H9 (cell line): ENCODE results near the gene DCHS1. TPM values are rescaled to one million over a fixed set of nuclear protein-coding genes. Genes with fewer than 3 reads are reported as not detected.
A peak's percentile ranks its signal among the peaks of the same experiment; 100 is the strongest.

Source experiments
- DNase-seq: peaks from one replicate; pipeline ENCODE4 v3.0.0-alpha.2; 2017
- H2AFZ ChIP-seq: one replicate; pipeline ENCODE4 v1.6.1; 2013; ENCODE audit warnings: mild to moderate bottlenecking, low read length, control low read depth, moderate library complexity
- H2AK5ac ChIP-seq: 2 replicates; pipeline ENCODE4 v1.6.1; 2013; ENCODE audit warnings: low read length, control low read depth, mixed read lengths; ENCODE audit not compliant: insufficient read length
- H2BK120ac ChIP-seq: one replicate; pipeline ENCODE4 v1.6.1; 2013; ENCODE audit warnings: low read depth, mild to moderate bottlenecking, low read length, control low read depth, inconsistent platforms; ENCODE audit not compliant: poor library complexity, severe bottlenecking
- H2BK12ac ChIP-seq: 2 replicates; pipeline ENCODE4 v1.6.1; 2013; ENCODE audit warnings: low read length, control low read depth, mixed read lengths, low read depth; ENCODE audit not compliant: insufficient read length
- H2BK15ac ChIP-seq: 2 replicates; pipeline ENCODE4 v1.6.1; 2013; ENCODE audit warnings: low read depth, low read length, control low read depth
- H2BK20ac ChIP-seq: one replicate; pipeline ENCODE4 v1.6.1; 2013; ENCODE audit warnings: low read depth, mild to moderate bottlenecking, low read length, control low read depth, inconsistent platforms; ENCODE audit not compliant: poor library complexity, severe bottlenecking
- H2BK5ac ChIP-seq: 2 replicates; pipeline ENCODE4 v1.6.1; 2013; ENCODE audit warnings: low read length, control low read depth, mixed read lengths; ENCODE audit not compliant: insufficient read length
- H3K14ac ChIP-seq: 2 replicates; pipeline ENCODE4 v1.6.1; 2013; ENCODE audit warnings: low read length, control low read depth; ENCODE audit not compliant: insufficient read depth
- H3K18ac ChIP-seq: 2 replicates; pipeline ENCODE4 v1.6.1; 2013; ENCODE audit warnings: low read depth, mild to moderate bottlenecking, mixed read lengths, low read length, control low read depth; ENCODE audit not compliant: insufficient read length
- H3K23ac ChIP-seq: 2 replicates; pipeline ENCODE4 v1.6.1; 2013; ENCODE audit warnings: low read length, control low read depth, mixed read lengths, low read depth; ENCODE audit not compliant: insufficient read length
- H3K23me2 ChIP-seq: 2 replicates; pipeline ENCODE4 v1.6.1; 2013; ENCODE audit warnings: low read depth, mild to moderate bottlenecking, mixed read lengths, low read length, control low read depth; ENCODE audit not compliant: insufficient read length, poor library complexity, severe bottlenecking
- H3K27ac ChIP-seq: 2 replicates; pipeline ENCODE4 v1.5.1; 2013; ENCODE audit warnings: low read length, control low read depth, mixed read lengths, low read depth; ENCODE audit not compliant: insufficient read length
- H3K27me3 ChIP-seq: 2 replicates; pipeline ENCODE4 v1.6.1; 2013; ENCODE audit warnings: low read length, control low read depth, inconsistent platforms; ENCODE audit not compliant: insufficient read depth
- H3K4ac ChIP-seq: 2 replicates; pipeline ENCODE4 v1.6.1; 2013; ENCODE audit warnings: low read depth, mild to moderate bottlenecking, control low read depth, inconsistent platforms, low read length, moderate library complexity
- H3K4me1 ChIP-seq: 2 replicates; pipeline ENCODE4 v1.6.1; 2013; ENCODE audit warnings: low read length, control low read depth, inconsistent platforms; ENCODE audit not compliant: insufficient read depth
- H3K4me2 ChIP-seq: 2 replicates; pipeline ENCODE4 v1.6.1; 2013; ENCODE audit warnings: low read length, control low read depth, mixed read lengths; ENCODE audit not compliant: insufficient read length, insufficient read depth
- H3K56ac ChIP-seq: 2 replicates; pipeline ENCODE4 v1.6.1; 2013; ENCODE audit warnings: low read depth, mild to moderate bottlenecking, mixed read lengths, low read length, control low read depth; ENCODE audit not compliant: insufficient read length
- H3K79me1 ChIP-seq: 2 replicates; pipeline ENCODE4 v1.6.1; 2013; ENCODE audit warnings: low read depth, mild to moderate bottlenecking, moderate library complexity, low read length, control low read depth, inconsistent platforms; ENCODE audit not compliant: insufficient read depth, poor library complexity, severe bottlenecking
- H3K79me2 ChIP-seq: 2 replicates; pipeline ENCODE4 v1.6.1; 2013; ENCODE audit warnings: low read length, control low read depth, inconsistent platforms; ENCODE audit not compliant: insufficient read depth
- H3K9ac ChIP-seq: 2 replicates; pipeline ENCODE4 v1.6.1; 2013; ENCODE audit warnings: low read length, control low read depth, mixed read lengths; ENCODE audit not compliant: insufficient read length; ENCODE audit errors: extremely low read depth
- H3K9me3 ChIP-seq: one replicate; pipeline ENCODE4 v1.6.1; 2013; ENCODE audit warnings: low read depth, low read length, inconsistent platforms; ENCODE audit not compliant: control insufficient read depth
- H3T11ph ChIP-seq: one replicate; pipeline ENCODE4 v1.6.1; 2013; ENCODE audit warnings: mild to moderate bottlenecking, low read length, control low read depth, inconsistent platforms
- H4K20me1 ChIP-seq: one replicate; pipeline ENCODE4 v1.6.1; 2013; ENCODE audit not compliant: control insufficient read depth, insufficient read length, insufficient read depth
- H4K5ac ChIP-seq: 2 replicates; pipeline ENCODE4 v1.6.1; 2013; ENCODE audit warnings: low read depth, mild to moderate bottlenecking, mixed read lengths, low read length, control low read depth; ENCODE audit not compliant: insufficient read length
- H4K8ac ChIP-seq: replicated peaks from 2 replicates; pipeline ENCODE4 v1.6.1; 2013; ENCODE audit warnings: low read length, control low read depth, mixed read lengths, low read depth; ENCODE audit not compliant: insufficient read length
- H4K91ac ChIP-seq: 2 replicates; pipeline ENCODE4 v1.6.1; 2013; ENCODE audit warnings: low read depth, mild to moderate bottlenecking, moderate library complexity, mixed read lengths, low read length, control low read depth; ENCODE audit not compliant: insufficient read length
- H3K27ac Mint-ChIP-seq, 3 experiments: 2 replicates in 2 of 3; 3 replicates in 1 of 3; pipeline ENCODE4 v1.8.0; 2020 to 2021; ENCODE audit warnings: mixed read lengths in 3 of 3, mild to moderate bottlenecking in 1 of 3, moderate library complexity in 1 of 3
- H3K27me3 Mint-ChIP-seq: 2 replicates; pipeline ENCODE4 v1.8.0; 2021; ENCODE audit warnings: low read depth, mild to moderate bottlenecking, moderate library complexity, mixed read lengths
- H3K36me3 Mint-ChIP-seq, 3 experiments: 2 replicates in 2 of 3; 3 replicates in 1 of 3; pipeline ENCODE4 v1.8.0; 2020 to 2021; ENCODE audit warnings: low read depth in 3 of 3, mixed read lengths in 3 of 3; ENCODE audit not compliant: insufficient read depth in 1 of 3
- H3K4me1 Mint-ChIP-seq, 2 experiments: 2 replicates each; pipeline ENCODE4 v1.8.0; 2020; ENCODE audit warnings: mixed read lengths in 2 of 2
- H3K4me3 Mint-ChIP-seq, 2 experiments: 2 replicates in 1 of 2; 3 replicates in 1 of 2; pipeline ENCODE4 v1.8.0; 2020 to 2021; ENCODE audit warnings: mild to moderate bottlenecking in 2 of 2, mixed read lengths in 2 of 2, moderate library complexity in 1 of 2
- H3K9me3 Mint-ChIP-seq, 2 experiments: 2 replicates in 1 of 2; 3 replicates in 1 of 2; pipeline ENCODE4 v1.8.0; 2020; ENCODE audit warnings: mild to moderate bottlenecking in 2 of 2, mixed read lengths in 2 of 2, moderate library complexity in 1 of 2
- CTCF ChIP-seq: fragments of 200-600 bp; sonication (generic); conservative IDR thresholded peaks from 3 replicates; pipeline ENCODE4 v1.8.0; 2021; ENCODE audit warnings: antibody characterized with exemption, mild to moderate bottlenecking
- WGBS: extraction: QIAGEN DNeasy Blood & Tissue Kit; methylation state at CpG from one replicate; pipeline ENCODE4 v1.1.7; 2013; ENCODE audit warnings: missing lambda C conversion rate, low lambda C conversion rate, mixed read lengths; ENCODE audit not compliant: insufficient read length; ENCODE audit errors: extremely low coverage; 5-methylcytosine and 5-hydroxymethylcytosine counted together
- total RNA-seq: library from RNA; stranded (reverse); gene quantifications from 2 replicates; pipeline ENCODE4 v1.2.1, GENCODE V29; 2021

Gene DCHS1
- total RNA-seq, 1 experiment from 2014 or later, result 12.5 TPM

GRCh38 chr11:6606471-6607189, 49.0 kb downstream of the DCHS1 start:
- no peak overlapping the region for H2BK12ac ChIP-seq
- H2BK20ac ChIP-seq, result no peak overlapping the region
- H3K27me3 ChIP-seq, result no peaks in the 10 kb centered on the region
- no peaks in the 10 kb centered on the region; the same call in 1 of the 2 replicates for H3K27me3 Mint-ChIP-seq
- H3K27ac ChIP-seq, result peak overlapping the region; percentile 72
- no peak overlapping the region for H2AFZ ChIP-seq
- peak overlapping the region; percentile 86 to 98 (median 97); a peak in 5 of 7 replicates for H3K27ac Mint-ChIP-seq
- H3K4me1 ChIP-seq, result peaks cover 3% of the 10 kb centered on the region; the same call in 1 of the 2 replicates
- H4K91ac ChIP-seq, result no peak overlapping the region
- H3T11ph ChIP-seq, result no peak overlapping the region
- H3K9me3 Mint-ChIP-seq, result no peaks in the 10 kb centered on the region
- H3K4me3 Mint-ChIP-seq, result peak overlapping the region; percentile 25 to 45; a peak in 4 of 5 replicates
- no peak overlapping the region for H2AK5ac ChIP-seq
- peaks cover 32 to 53% (median 50%) of the 10 kb centered on the region in 3 experiments; a peak in 6 of 7 replicates for H3K36me3 Mint-ChIP-seq
- no peak overlapping the region for H3K23ac ChIP-seq
- H2BK5ac ChIP-seq, result no peak overlapping the region
- H4K5ac ChIP-seq, result no peak overlapping the region
- H3K56ac ChIP-seq, result no peak overlapping the region
- H3K9ac ChIP-seq, result peak overlapping the region; percentile 18
- H3K4me1 Mint-ChIP-seq, result peaks cover 24% of the 10 kb centered on the region in 2 experiments
- H2BK15ac ChIP-seq, result no peak overlapping the region
- H3K4me2 ChIP-seq, result peak overlapping the region; percentile 41
- H3K18ac ChIP-seq, result peak overlapping the region; percentile 88
- DNase-seq, result peak; percentile 97
- no peaks in the 10 kb centered on the region for H3K79me1 ChIP-seq
- peak overlapping the region; percentile 87; the same call in 1 of the 2 replicates for H3K14ac ChIP-seq
- WGBS, result no CpG with 5 or more reads among the region's 11 CpGs
- TF ChIP-seq CTCF, result no peak
- no peaks in the 10 kb centered on the region for H3K9me3 ChIP-seq
- peak overlapping the region; percentile 39 for H2BK120ac ChIP-seq
- peak overlapping the region; percentile 64; the same call in 1 of the 2 replicates for H3K4ac ChIP-seq
- peaks cover 19% of the 10 kb centered on the region for H3K23me2 ChIP-seq
- H4K20me1 ChIP-seq, result no peaks in the 10 kb centered on the region
- peaks cover 7% of the 10 kb centered on the region; the same call in 1 of the 2 replicates for H3K79me2 ChIP-seq
- no peak overlapping the region for H4K8ac ChIP-seq
